Measurements from ENCODE around the gene CYLD. TPM values are rescaled to one million over a fixed set of nuclear protein-coding genes. Genes with fewer than 3 reads are reported as not detected.

The CYLD gene
- polyA plus RNA-seq, 1 donor from 2014 or later = 27.6 TPM

- Histone ChIP-seq H3K9me3 (ENCODE audit: low read length) (no peaks in the 10 kb centered on the region), H2AFZ (ENCODE audit: low read depth, low read length) (no peak overlapping the region), H3K4me2 (ENCODE audit: low read length) (no peak overlapping the region), H3K4me3 (ENCODE audit: low read length) (no peak overlapping the region), H3F3A (ENCODE audit: insufficient read depth, low read length, poor library complexity, severe bottlenecking) (no peaks in the 10 kb centered on the region), H3K9me2 (ENCODE audit: insufficient read depth, low read length) (no peaks in the 10 kb centered on the region), H3K27ac (ENCODE audit: low read length) (no peak overlapping the region), H3K9ac (ENCODE audit: low read length) (no peak overlapping the region), H3K36me3 (ENCODE audit: insufficient read depth, low read length) (no peaks in the 10 kb centered on the region), H3K79me2 (replicated peaks; ENCODE audit: insufficient read depth, low read length) (no peaks in the 10 kb centered on the region), H4K20me1 (ENCODE audit: insufficient read depth) (no peaks in the 10 kb centered on the region), H3K27me3 (ENCODE audit: insufficient read depth, low read depth, low read length) (no peaks in the 10 kb centered on the region)
- TF ChIP-seq POLR2AphosphoS5 (IDR thresholded peaks at IDR 0.05) (no peak), CTCF (IDR thresholded peaks at IDR 0.05; ENCODE audit: poor library complexity, severe bottlenecking) (no peak), REST (IDR thresholded peaks at IDR 0.05; ENCODE audit: borderline replicate concordance) (no peak), RAD21 (conservative IDR thresholded peaks at IDR 0.05) (no peak), TAF1 (IDR thresholded peaks at IDR 0.05; ENCODE audit: low read depth) (no peak), SMC3 (conservative IDR thresholded peaks at IDR 0.05; ENCODE audit: poor library complexity) (no peak), EP300 (conservative IDR thresholded peaks at IDR 0.05; ENCODE audit: poor library complexity, severe bottlenecking) (no peak), MXI1 (conservative IDR thresholded peaks at IDR 0.05; ENCODE audit: poor library complexity, severe bottlenecking) (no peak), EZH2 (IDR thresholded peaks at IDR 0.05; ENCODE audit: borderline replicate concordance, insufficient read depth, low read length, poor library complexity, severe bottlenecking) (no peak)
These were observed 23.0 kb upstream of the CYLD start for GRCh38 chr16:50718761-50719400.

GRCh38 chr16:50719401-50720337, 22.2 kb upstream of the CYLD start:
- Histone ChIP-seq H3K36me3 (ENCODE audit: insufficient read depth, low read length) (no peaks in the 10 kb centered on the region), H3K4me3 (ENCODE audit: low read length) (no peak overlapping the region)

More at GRCh38 chr16:50719401-50720337, 22.2 kb upstream of the CYLD start:
- Histone ChIP-seq H3K27ac (ENCODE audit: low read length) (no peak overlapping the region), H3K27me3 (ENCODE audit: insufficient read depth, low read depth, low read length) (no peaks in the 10 kb centered on the region), H4K20me1 (ENCODE audit: insufficient read depth) (no peaks in the 10 kb centered on the region), H3K9ac (ENCODE audit: low read length) (no peak overlapping the region), H3K9me2 (ENCODE audit: insufficient read depth, low read length) (no peaks in the 10 kb centered on the region), H2AFZ (ENCODE audit: low read depth, low read length) (no peak overlapping the region), H3K79me2 (replicated peaks; ENCODE audit: insufficient read depth, low read length) (no peaks in the 10 kb centered on the region), H3K4me2 (ENCODE audit: low read length) (no peak overlapping the region), H3F3A (ENCODE audit: insufficient read depth, low read length, poor library complexity, severe bottlenecking) (no peaks in the 10 kb centered on the region), H3K9me3 (ENCODE audit: low read length) (no peaks in the 10 kb centered on the region)
- TF ChIP-seq CTCF (IDR thresholded peaks at IDR 0.05; ENCODE audit: poor library complexity, severe bottlenecking) = no peak
- no peak for TF ChIP-seq REST (IDR thresholded peaks at IDR 0.05; ENCODE audit: borderline replicate concordance)
- no peak for TF ChIP-seq MXI1 (conservative IDR thresholded peaks at IDR 0.05; ENCODE audit: poor library complexity, severe bottlenecking)
- TF ChIP-seq TAF1 (IDR thresholded peaks at IDR 0.05; ENCODE audit: low read depth) = no peak
- TF ChIP-seq EZH2 (IDR thresholded peaks at IDR 0.05; ENCODE audit: borderline replicate concordance, insufficient read depth, low read length, poor library complexity, severe bottlenecking) = no peak
- TF ChIP-seq POLR2AphosphoS5 (IDR thresholded peaks at IDR 0.05) = no peak
- no peak for TF ChIP-seq EP300 (conservative IDR thresholded peaks at IDR 0.05; ENCODE audit: poor library complexity, severe bottlenecking)
- TF ChIP-seq RAD21 (conservative IDR thresholded peaks at IDR 0.05) = no peak
- no peak for TF ChIP-seq SMC3 (conservative IDR thresholded peaks at IDR 0.05; ENCODE audit: poor library complexity)

All from neural cell (in vitro differentiated cells).